AG09309 (cell line): ENCODE data around the gene FPR2.

Experiments
- DNase-seq: peaks from one replicate; pipeline ENCODE4 v3.0.0-alpha.2; 2010; ENCODE audit warnings: low read depth
- H3K4me3 ChIP-seq: 2 replicates; pipeline ENCODE4 v1.5.1; 2011; ENCODE audit warnings: mild to moderate bottlenecking, low read depth, low read length, moderate library complexity; ENCODE audit not compliant: control insufficient read depth
- TF ChIP-seq, protein P1 (sequence below): IDR thresholded peaks from 2 replicates; pipeline ENCODE4 v1.5.1; 2011; ENCODE audit warnings: mild to moderate bottlenecking, low read depth, low read length, inconsistent platforms; ENCODE audit not compliant: insufficient read depth, control insufficient read depth; ENCODE audit errors: missing control alignments

FPR2 gene, protein sequence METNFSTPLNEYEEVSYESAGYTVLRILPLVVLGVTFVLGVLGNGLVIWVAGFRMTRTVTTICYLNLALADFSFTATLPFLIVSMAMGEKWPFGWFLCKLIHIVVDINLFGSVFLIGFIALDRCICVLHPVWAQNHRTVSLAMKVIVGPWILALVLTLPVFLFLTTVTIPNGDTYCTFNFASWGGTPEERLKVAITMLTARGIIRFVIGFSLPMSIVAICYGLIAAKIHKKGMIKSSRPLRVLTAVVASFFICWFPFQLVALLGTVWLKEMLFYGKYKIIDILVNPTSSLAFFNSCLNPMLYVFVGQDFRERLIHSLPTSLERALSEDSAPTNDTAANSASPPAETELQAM

DNA sequence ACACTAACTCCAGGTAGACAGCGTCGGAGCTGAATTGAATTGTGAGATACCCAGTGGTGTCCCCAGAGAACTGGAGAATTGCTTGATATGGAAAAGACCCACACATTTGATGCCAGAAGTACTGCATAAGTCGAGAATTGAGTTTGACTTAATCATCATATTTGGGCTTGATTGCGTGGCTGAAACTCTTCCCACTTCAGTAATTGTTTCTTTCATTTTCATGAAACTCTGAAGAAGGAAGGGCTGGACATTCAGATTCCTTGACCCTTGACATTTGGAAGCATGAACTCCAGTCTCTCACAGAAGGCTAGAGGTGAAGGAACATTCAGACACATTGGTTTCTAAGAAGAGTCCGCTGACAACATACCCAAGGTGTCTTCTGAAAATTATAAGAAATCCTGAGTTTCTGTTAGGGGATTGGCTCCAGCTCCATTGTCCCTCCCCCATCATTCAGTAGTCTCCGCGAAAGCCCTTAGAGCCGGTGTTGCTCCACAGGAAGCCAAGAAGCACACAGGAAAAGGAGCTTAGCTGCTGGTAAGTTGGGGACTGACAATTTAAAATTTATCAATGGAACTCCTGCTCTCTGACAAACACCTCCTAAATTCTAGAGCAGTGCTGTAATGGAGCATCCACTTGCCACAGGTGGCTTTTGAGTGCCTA, at the start of gene FPR2:
Gene FPR2, plus strand, starts transcription at position 484 of the 660 bp plus-strand sequence. CDS start 7,479 bp downstream, outside the sequence.
- no peak for DNase-seq
- TF ChIP-seq, protein P1, sequence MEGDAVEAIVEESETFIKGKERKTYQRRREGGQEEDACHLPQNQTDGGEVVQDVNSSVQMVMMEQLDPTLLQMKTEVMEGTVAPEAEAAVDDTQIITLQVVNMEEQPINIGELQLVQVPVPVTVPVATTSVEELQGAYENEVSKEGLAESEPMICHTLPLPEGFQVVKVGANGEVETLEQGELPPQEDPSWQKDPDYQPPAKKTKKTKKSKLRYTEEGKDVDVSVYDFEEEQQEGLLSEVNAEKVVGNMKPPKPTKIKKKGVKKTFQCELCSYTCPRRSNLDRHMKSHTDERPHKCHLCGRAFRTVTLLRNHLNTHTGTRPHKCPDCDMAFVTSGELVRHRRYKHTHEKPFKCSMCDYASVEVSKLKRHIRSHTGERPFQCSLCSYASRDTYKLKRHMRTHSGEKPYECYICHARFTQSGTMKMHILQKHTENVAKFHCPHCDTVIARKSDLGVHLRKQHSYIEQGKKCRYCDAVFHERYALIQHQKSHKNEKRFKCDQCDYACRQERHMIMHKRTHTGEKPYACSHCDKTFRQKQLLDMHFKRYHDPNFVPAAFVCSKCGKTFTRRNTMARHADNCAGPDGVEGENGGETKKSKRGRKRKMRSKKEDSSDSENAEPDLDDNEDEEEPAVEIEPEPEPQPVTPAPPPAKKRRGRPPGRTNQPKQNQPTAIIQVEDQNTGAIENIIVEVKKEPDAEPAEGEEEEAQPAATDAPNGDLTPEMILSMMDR: no peak
- H3K4me3 ChIP-seq: no peak within 1 kb of the TSS

DNA sequence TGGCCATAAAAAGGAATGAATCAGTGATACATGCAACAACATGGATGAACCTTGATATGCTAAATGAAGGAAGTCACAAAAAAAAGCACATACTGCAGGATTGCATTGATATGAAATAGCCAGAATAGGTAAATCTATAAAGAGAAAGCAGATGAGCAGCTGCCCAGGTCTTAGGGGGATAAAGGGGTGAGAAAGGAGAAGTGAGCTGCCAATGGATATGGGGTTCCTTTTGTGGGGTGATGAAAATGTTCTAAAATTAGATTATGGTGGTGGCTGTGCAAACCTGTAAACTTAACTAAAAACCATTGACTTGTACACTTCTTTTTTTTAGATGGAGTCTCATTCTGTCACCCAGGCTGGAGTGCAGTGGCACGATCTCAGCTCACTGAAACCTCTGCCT, 49.3 kb upstream of the FPR2 start:
- TF ChIP-seq, protein P1: no peak
- DNase-seq: no peak
- no peak overlapping the region for H3K4me3 ChIP-seq

DNA sequence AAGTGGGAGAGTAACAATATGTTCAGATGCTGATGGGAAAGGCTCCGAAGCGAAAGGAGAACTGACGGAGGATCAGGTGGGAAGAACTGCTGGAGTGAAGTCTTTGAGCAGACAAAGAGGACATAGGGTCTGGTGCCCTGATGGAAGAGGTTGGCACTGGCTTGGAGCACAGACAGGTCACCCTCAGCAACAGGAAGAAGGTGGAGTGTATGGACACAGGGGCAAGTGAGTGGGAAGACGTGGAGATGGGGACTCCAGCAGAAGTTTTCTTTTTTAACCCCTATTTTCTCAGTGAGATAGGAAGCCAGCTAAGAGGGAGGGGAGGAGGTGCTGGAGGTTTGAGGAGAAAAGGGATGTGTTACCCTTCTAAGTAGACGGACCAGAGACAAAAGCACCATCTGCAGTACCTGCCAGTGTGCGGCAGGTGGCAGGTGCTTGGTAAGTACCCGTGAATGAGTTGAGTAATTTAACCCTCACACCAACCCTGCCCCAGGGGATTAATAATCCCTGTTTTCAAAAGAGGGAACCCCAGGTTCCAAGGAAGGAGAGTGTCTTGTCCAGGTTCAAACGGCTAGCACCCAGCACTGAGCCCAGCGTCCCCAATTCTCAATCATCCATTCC, 48.4 kb upstream of the FPR2 start:
- DNase-seq: no peak
- H3K4me3 ChIP-seq: no peak overlapping the region
- TF ChIP-seq, protein P1: peak; percentile 50

DNA sequence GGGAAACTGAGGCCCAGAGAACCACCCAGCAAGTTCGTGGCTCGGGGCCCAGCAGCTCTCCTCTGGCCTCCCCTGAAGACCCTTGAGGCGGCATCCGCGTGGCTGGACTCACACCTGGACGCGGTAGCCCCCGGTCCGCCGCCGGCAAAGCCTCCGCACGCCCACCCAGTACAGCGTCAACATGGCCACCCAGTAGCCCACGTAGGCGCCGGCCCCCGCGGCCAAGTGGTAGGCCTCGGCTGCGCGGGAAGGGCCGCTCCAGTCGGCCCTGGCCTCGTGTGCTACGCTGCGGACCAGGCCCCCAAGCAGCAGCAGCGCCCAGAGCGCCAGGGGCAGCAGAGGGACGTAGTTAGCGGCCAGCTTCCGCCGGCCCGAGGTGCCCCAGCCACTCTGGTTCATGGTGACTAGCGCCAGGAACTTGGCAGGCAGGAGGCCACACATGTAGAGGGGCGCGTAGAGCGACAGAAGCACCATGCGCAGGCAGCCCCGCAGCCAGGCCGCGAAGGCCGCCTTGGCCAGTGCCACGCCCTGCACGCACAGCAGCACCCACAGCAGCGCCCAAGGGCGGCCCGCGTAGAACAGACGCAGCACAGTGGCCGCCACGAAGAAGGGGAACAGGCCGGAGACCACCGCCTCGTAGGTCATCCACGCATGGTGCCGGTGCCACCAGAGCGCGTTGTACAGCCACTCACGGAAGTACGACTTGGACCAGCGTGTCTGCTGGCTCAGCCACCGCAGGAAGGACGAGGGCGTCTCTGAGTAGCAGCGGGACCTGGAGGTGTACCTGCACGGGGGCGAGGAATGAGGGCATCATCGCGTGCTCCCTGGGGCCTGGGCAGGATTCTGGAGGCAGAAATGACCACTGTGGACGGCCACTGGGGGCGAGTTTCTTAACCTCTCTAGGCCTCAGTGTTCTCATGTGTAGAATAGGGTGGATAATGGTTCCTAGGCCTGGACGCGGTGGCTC, 47.4 kb upstream of the FPR2 start:
- no peak for DNase-seq
- TF ChIP-seq, protein P1: no peak
- H3K4me3 ChIP-seq: no peak overlapping the region

DNA sequence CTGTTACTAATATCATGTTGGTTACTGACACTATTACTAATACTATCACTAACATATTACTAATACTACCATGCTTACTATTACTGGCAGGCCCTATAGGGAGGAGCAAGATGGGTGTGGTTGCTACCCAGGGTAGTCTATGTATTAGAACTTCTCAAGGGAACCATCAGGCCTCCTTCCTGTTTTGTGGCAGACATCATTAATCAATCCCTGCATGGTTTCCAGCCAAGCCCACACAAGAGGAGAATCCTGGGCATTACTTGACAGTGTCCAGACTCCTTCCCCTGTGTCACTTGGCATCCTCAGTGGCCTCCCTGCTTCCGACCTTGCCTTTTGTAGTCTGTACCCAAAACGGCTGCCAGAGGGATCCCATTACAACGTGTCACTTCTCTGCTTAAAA, 46.1 kb upstream of the FPR2 start:
- H3K4me3 ChIP-seq: no peak overlapping the region
- TF ChIP-seq, protein P1: no peak
- no peak for DNase-seq

DNA sequence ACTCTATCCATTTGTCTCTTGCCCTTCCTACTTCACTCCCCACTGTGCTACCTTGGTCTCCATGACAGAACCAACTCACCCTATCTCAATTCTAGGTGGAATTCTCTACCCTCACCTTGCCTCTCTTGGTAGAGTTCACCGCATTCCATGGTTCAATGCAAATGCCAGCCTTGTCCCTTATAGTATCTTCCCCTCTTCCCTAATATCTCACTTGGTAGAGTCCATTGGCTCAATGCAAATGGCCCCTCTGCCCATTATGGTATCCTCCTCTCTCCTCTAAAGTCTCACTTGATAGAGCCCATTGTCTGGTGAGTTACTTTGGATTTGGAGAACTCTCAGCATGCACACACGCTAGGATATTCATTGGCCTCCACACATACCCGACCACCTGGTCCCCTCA, 45.1 kb upstream of the FPR2 start:
- TF ChIP-seq, protein P1: no peak
- DNase-seq: no peak
- no peak overlapping the region for H3K4me3 ChIP-seq
